Ishikawa (cell line): Measurements from ENCODE around the gene COL8A2.

Source experiments
- CEBPB ChIP-seq: IDR thresholded peaks from 2 replicates; pipeline ENCODE4 v1.6.1; 2012
- CREB1 ChIP-seq: IDR thresholded peaks from 2 replicates; pipeline ENCODE4 v1.6.1; 2012; ENCODE audit warnings: low read depth
- EGR1 ChIP-seq: IDR thresholded peaks from 2 replicates; pipeline ENCODE4 v1.6.1; 2012
- EP300 ChIP-seq: IDR thresholded peaks from 2 replicates; pipeline ENCODE4 v1.6.1; 2012; ENCODE audit warnings: borderline replicate concordance
- FOXM1 ChIP-seq: IDR thresholded peaks from 2 replicates; pipeline ENCODE4 v1.6.1; 2012; ENCODE audit warnings: low read depth, borderline replicate concordance
- NFIC ChIP-seq: IDR thresholded peaks from 2 replicates; pipeline ENCODE4 v1.6.1; 2012
- RAD21 ChIP-seq: IDR thresholded peaks from 2 replicates; pipeline ENCODE4 v1.6.1; 2012; ENCODE audit warnings: low read depth
- TAF1 ChIP-seq: IDR thresholded peaks from 2 replicates; pipeline ENCODE4 v1.6.1; 2012; ENCODE audit warnings: low read depth, mild to moderate bottlenecking
- TCF12 ChIP-seq: IDR thresholded peaks from 2 replicates; pipeline ENCODE4 v1.6.1; 2012; ENCODE audit warnings: low read depth
- TEAD4 ChIP-seq: IDR thresholded peaks from 2 replicates; pipeline ENCODE4 v1.6.1; 2012
- YY1 ChIP-seq: IDR thresholded peaks from 2 replicates; pipeline ENCODE4 v1.6.1; 2012; ENCODE audit warnings: low read depth
- ZBTB7A ChIP-seq: IDR thresholded peaks from 2 replicates; pipeline ENCODE4 v1.6.1; 2012; ENCODE audit warnings: low read depth
- TF ChIP-seq, protein P1 (sequence below): IDR thresholded peaks from 2 replicates; pipeline ENCODE4 v1.6.1; 2012
- TF ChIP-seq, protein P2 (sequence below): IDR thresholded peaks from 2 replicates; pipeline ENCODE4 v1.6.1; 2012; ENCODE audit warnings: low read depth, mild to moderate bottlenecking
- TF ChIP-seq, protein P3 (sequence below): IDR thresholded peaks from 2 replicates; pipeline ENCODE4 v1.6.1; 2012

COL8A2 gene

DNA sequence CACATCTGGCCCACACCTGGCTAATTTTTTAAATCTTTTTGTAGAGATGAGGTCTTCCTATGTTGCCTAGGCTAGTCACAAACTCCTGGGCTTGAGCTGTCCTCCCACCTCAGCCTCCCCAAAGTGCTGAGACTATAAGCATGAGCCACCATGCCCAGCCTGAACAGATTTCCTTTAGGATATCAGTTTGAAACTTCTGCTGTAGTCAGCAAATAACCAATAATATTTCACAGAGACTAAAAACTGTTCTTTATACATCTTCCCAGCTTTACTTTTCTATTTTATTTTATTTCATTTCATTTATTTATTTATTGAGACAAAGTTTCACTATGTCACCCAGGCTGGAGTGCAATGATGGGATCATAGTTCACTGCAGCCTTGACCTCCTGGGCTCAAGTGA lies 71.0 kb downstream of the COL8A2 start:
- TF ChIP-seq ZBTB7A (no peak), FOXM1 (no peak), YY1 (no peak), TAF1 (no peak), CEBPB (no peak), TCF12 (no peak), CREB1 (no peak), TEAD4 (no peak), NFIC (no peak), RAD21 (no peak), EP300 (no peak), EGR1 (no peak)
- TF ChIP-seq, protein P1, sequence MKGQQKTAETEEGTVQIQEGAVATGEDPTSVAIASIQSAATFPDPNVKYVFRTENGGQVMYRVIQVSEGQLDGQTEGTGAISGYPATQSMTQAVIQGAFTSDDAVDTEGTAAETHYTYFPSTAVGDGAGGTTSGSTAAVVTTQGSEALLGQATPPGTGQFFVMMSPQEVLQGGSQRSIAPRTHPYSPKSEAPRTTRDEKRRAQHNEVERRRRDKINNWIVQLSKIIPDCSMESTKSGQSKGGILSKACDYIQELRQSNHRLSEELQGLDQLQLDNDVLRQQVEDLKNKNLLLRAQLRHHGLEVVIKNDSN: no peak
- TF ChIP-seq, protein P2, sequence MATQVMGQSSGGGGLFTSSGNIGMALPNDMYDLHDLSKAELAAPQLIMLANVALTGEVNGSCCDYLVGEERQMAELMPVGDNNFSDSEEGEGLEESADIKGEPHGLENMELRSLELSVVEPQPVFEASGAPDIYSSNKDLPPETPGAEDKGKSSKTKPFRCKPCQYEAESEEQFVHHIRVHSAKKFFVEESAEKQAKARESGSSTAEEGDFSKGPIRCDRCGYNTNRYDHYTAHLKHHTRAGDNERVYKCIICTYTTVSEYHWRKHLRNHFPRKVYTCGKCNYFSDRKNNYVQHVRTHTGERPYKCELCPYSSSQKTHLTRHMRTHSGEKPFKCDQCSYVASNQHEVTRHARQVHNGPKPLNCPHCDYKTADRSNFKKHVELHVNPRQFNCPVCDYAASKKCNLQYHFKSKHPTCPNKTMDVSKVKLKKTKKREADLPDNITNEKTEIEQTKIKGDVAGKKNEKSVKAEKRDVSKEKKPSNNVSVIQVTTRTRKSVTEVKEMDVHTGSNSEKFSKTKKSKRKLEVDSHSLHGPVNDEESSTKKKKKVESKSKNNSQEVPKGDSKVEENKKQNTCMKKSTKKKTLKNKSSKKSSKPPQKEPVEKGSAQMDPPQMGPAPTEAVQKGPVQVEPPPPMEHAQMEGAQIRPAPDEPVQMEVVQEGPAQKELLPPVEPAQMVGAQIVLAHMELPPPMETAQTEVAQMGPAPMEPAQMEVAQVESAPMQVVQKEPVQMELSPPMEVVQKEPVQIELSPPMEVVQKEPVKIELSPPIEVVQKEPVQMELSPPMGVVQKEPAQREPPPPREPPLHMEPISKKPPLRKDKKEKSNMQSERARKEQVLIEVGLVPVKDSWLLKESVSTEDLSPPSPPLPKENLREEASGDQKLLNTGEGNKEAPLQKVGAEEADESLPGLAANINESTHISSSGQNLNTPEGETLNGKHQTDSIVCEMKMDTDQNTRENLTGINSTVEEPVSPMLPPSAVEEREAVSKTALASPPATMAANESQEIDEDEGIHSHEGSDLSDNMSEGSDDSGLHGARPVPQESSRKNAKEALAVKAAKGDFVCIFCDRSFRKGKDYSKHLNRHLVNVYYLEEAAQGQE: no peak
- TF ChIP-seq, protein P3, sequence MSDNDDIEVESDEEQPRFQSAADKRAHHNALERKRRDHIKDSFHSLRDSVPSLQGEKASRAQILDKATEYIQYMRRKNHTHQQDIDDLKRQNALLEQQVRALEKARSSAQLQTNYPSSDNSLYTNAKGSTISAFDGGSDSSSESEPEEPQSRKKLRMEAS: no peak

DNA sequence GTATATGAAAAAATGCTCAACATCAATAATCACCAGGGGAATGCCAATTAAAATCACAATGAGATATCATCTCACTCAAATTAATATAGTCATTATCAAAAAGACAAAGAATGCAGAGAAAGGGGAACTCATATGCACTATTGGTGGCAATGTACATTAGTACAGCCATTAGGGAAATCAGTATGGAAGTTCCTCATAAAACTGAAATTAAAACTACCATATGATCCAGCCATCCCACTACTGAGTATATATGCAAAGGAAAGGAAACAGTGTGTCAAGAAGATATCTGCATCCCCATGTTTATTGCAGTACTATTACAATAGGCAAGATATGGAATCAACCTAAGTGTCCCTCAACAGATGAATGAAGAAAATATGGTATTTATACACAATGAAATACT lies 73.2 kb downstream of the COL8A2 start:
- TF ChIP-seq CEBPB (no peak), TEAD4 (no peak), TAF1 (no peak), NFIC (no peak), ZBTB7A (no peak), CREB1 (no peak), TCF12 (no peak), EGR1 (no peak), YY1 (no peak), RAD21 (no peak), FOXM1 (no peak), EP300 (no peak)
- TF ChIP-seq, protein P1: no peak
- TF ChIP-seq, protein P2: no peak
- TF ChIP-seq, protein P3: no peak
